BLaER1 (cell line): ENCODE measurements around the gene SYT1.

Source experiments
- H3K27ac ChIP-seq: shearing (Covaris generic); formaldehyde crosslinking; 2 replicates; pipeline ENCODE4 v1.8.1; 2022
- H3K27me3 ChIP-seq: shearing (Covaris generic); formaldehyde crosslinking; 2 replicates; pipeline ENCODE4 v1.8.1; 2022
- H3K36me3 ChIP-seq: shearing (Covaris generic); formaldehyde crosslinking; 2 replicates; pipeline ENCODE4 v1.8.1; 2022
- H3K4me1 ChIP-seq: shearing (Covaris generic); formaldehyde crosslinking; 2 replicates; pipeline ENCODE4 v1.8.1; 2022
- H3K4me2 ChIP-seq: shearing (Covaris generic); formaldehyde crosslinking; 2 replicates; pipeline ENCODE4 v1.8.1; 2022
- H3K4me3 ChIP-seq: shearing (Covaris generic); formaldehyde crosslinking; 2 replicates; pipeline ENCODE4 v1.8.1; 2022
- H3K9ac ChIP-seq: shearing (Covaris generic); formaldehyde crosslinking; 2 replicates; pipeline ENCODE4 v1.8.1; 2022
- H3K9me3 ChIP-seq: shearing (Covaris generic); formaldehyde crosslinking; 2 replicates; pipeline ENCODE4 v1.8.1; 2022
- H4K20me1 ChIP-seq: shearing (Covaris generic); formaldehyde crosslinking; 2 replicates; pipeline ENCODE4 v1.8.1; 2022
- Cebpa-rat ChIP-seq: shearing (Covaris generic); IDR thresholded peaks from 2 replicates; pipeline ENCODE4 v1.8.1; 2022

Gene SYT1

DNA sequence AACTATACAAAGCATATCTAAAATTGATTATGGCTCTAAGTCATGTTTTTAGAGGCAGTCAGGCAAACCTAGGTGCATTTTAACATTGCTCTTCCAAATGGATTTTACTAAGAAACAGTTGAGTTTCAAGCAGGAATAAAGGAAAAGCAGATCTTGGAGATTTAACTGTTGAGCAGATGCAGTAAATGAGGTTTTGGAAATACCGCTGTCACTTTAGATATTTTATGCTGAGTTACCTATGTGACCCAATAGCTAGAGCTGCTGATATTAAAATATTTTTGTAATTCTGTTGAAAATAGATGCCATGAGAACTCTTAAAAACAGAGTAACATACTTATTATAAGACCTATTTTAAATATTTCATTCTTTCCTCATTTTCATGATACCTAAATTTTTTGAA, 181.4 kb downstream of the SYT1 start:
- Histone ChIP-seq H3K4me1 (no peaks in the 10 kb centered on the region), H3K4me3 (no peak overlapping the region), H4K20me1 (0 out of 2 replicates have a peak, but pooled peaks cover 9% of the 10 kb centered on the region), H3K27ac (no peak overlapping the region), H3K9me3 (no peaks in the 10 kb centered on the region), H3K4me2 (no peak overlapping the region), H3K36me3 (0 out of 2 replicates have a peak, but pooled peaks cover 4% of the 10 kb centered on the region), H3K27me3 (no peaks in the 10 kb centered on the region), H3K9ac (no peak overlapping the region)
- no peak for TF ChIP-seq Cebpa-rat

DNA sequence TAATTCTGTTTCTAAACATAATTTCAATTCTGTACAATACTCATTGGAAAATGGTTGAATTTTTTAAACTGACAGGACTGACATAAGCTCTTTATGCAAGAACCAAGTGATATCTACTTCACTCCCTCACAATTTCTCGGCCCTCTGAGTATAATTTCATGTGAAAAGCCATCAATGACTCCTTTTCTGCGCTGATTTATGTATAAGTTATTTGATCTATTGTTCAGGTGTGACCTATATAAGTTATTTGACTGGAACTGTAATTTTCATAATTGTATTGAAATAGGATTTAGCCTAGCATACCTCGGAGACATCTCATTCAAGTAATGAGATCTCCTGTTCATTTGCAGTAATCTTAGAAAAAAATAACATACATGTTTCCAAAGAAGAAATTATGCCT, 184.4 kb downstream of the SYT1 start:
- H3K27me3 ChIP-seq: no peaks in the 10 kb centered on the region
- H3K9ac ChIP-seq: no peak overlapping the region
- H3K9me3 ChIP-seq: no peaks in the 10 kb centered on the region
- H3K4me1 ChIP-seq: no peaks in the 10 kb centered on the region
- no peak for TF ChIP-seq Cebpa-rat
- no peak overlapping the region for H3K4me2 ChIP-seq
- no peak overlapping the region for H3K27ac ChIP-seq
- no peak overlapping the region for H3K4me3 ChIP-seq
- 0 out of 2 replicates have a peak, but pooled peaks cover 4% of the 10 kb centered on the region for H3K36me3 ChIP-seq
- 0 out of 2 replicates have a peak, but pooled peaks cover 9% of the 10 kb centered on the region for H4K20me1 ChIP-seq

DNA sequence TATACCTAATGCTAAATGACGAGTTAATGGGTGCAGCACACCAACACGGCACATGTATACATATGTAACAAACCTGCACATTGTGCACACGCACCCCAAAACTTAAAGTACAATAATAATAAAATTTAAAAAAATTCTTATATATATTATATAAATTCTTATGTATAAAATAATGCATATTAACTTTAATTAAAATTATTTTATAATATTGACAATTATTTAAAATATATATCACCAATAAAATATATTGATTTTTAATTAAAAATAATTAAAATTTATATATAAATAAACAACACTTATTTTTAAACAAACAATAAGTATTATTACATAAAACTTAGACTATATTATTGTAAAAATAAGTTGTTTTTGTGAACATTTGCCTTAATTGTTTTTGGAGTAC, 188.8 kb downstream of the SYT1 start:
- Histone ChIP-seq H4K20me1 (no peaks in the 10 kb centered on the region), H3K27ac (no peak overlapping the region), H3K4me2 (no peak overlapping the region), H3K4me1 (no peaks in the 10 kb centered on the region), H3K36me3 (peaks cover 3% of the 10 kb centered on the region; the same call in 1 of the 2 replicates), H3K9me3 (no peaks in the 10 kb centered on the region), H3K9ac (no peak overlapping the region), H3K27me3 (no peaks in the 10 kb centered on the region), H3K4me3 (no peak overlapping the region)
- TF ChIP-seq Cebpa-rat: no peak

DNA sequence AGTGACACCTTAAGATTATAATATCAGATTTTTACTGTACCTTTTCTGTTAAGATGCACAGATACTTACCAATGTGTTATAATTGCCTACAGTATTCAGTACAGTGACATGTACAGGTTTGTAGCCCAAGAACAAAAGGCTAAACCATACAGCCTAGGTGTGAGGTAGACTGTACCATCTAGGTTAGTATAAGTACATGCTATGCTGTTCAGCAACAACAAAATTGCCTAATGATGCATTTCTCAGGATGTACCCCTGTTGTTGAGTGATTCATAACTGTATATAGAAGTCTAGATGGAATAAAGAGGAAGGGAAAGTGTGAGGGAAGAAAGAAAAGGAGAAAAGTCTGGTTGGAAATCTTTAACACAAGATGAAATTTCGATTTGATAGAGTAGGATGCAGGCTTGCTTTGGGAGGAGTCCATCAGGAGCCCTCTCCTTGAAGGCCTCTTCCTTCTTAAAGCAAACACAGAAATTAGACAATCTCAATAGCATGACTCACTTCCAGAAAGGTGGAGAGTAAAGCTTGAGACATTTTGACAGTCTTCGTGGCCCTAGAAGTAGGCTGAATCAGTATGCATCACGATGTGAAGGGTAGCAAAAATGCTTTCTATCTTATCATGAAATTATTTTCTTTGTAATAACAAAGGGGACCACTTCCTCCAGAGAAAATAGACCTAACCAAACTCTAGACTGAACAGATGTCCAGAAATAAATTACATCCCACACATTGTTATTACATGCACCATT, 191.5 kb downstream of the SYT1 start:
- Histone ChIP-seq H3K27me3 (no peaks in the 10 kb centered on the region), H3K4me3 (no peak overlapping the region), H3K9me3 (no peaks in the 10 kb centered on the region), H3K27ac (no peak overlapping the region), H4K20me1 (no peaks in the 10 kb centered on the region), H3K4me1 (no peaks in the 10 kb centered on the region), H3K9ac (no peak overlapping the region), H3K36me3 (peaks cover 7% of the 10 kb centered on the region; the same call in 1 of the 2 replicates), H3K4me2 (no peak overlapping the region)
- TF ChIP-seq Cebpa-rat: no peak

DNA sequence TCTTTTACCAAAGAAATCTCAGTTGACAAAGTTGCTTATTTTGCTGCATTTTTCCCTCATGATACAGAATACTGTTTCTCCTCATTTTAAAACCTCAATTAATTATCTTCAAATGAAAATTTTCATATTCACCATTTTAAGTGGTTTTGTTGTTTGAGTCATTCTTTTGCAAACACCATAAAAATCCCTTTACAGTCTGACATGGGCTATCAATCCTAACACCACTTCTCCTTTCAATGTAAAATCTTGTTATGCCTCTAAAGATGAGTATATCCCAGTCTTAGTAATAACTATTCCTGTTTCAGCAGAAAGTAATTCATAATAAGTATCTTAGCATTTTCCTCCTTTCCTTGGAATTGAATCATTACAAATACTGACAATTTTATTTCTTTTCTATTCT, 192.2 kb downstream of the SYT1 start:
- Histone ChIP-seq H3K4me2 (no peak overlapping the region), H3K4me1 (no peaks in the 10 kb centered on the region), H3K27me3 (no peaks in the 10 kb centered on the region), H3K4me3 (no peak overlapping the region), H4K20me1 (no peaks in the 10 kb centered on the region), H3K27ac (no peak overlapping the region), H3K9me3 (no peaks in the 10 kb centered on the region), H3K9ac (no peak overlapping the region), H3K36me3 (peaks cover 7% of the 10 kb centered on the region; the same call in 1 of the 2 replicates)
- TF ChIP-seq Cebpa-rat: no peak

DNA sequence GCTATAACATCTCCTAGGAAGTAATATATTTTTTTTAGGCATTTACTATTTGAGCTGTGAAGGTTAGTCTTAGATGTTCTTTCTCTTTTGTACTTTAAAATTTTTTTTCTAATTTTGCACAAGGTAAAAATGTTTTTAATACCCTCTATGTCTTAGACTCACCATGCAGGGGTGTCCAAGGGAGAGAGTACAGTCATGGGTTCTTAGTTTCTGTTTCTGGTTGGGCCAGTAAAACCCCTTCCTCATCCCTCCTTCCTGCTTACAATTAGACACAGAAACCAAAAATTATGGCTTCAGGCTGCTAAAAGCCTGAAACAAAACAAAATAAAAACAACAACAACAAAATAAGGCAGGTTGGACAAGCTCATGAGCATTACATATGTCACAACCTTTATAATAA, 193.0 kb downstream of the SYT1 start:
- Histone ChIP-seq H4K20me1 (no peaks in the 10 kb centered on the region), H3K4me2 (no peak overlapping the region), H3K27me3 (no peaks in the 10 kb centered on the region), H3K27ac (no peak overlapping the region), H3K9ac (no peak overlapping the region), H3K36me3 (peaks cover 7% of the 10 kb centered on the region; the same call in 1 of the 2 replicates), H3K9me3 (no peaks in the 10 kb centered on the region), H3K4me3 (no peak overlapping the region), H3K4me1 (no peaks in the 10 kb centered on the region)
- no peak for TF ChIP-seq Cebpa-rat

DNA sequence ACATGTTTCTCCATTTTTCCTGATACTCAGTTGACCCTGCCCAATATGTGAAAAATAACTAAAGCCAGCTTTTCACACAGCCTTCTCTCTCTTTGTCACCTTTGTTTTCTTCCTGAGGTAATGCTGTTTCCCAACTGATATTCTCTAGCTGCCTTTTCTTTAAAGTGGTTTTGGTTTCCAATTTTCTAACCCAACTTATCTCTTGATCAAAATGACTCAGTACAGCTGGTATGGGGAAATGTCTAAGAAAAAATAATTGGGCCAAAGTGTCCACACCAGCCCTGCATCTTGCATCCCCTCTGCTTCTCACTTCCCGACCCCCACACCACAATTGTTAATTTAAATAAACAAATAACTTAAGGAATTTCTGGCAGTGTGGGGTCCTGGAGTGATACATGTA, 193.8 kb downstream of the SYT1 start:
- Histone ChIP-seq H3K9me3 (no peaks in the 10 kb centered on the region), H3K9ac (no peak overlapping the region), H3K4me2 (no peak overlapping the region), H3K36me3 (peaks cover 7% of the 10 kb centered on the region; the same call in 1 of the 2 replicates), H3K27ac (no peak overlapping the region), H3K4me1 (0 out of 2 replicates have a peak, but pooled peaks cover 5% of the 10 kb centered on the region), H3K4me3 (no peak overlapping the region), H3K27me3 (no peaks in the 10 kb centered on the region), H4K20me1 (no peaks in the 10 kb centered on the region)
- no peak for TF ChIP-seq Cebpa-rat

DNA sequence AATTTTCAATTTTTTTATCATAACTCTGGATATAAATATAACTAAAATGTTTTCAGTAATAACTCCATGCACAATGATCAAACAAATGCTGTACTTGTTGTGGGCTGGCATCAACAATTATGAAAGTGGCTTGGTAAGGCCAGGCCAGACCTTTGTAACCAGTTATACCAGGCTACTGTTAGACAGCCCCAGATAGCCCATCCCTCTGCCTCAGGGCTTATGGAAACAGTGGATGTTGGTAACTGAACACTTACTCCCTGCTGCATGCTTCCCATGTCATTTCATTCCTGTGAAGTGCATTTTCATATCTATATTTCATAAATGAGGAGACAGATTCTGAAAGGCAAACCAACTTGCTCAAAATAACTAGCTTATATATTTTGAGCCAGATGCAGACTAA, 195.0 kb downstream of the SYT1 start:
- peaks cover 7% of the 10 kb centered on the region; the same call in 1 of the 2 replicates for H3K36me3 ChIP-seq
- no peaks in the 10 kb centered on the region for H3K9me3 ChIP-seq
- H3K27me3 ChIP-seq: no peaks in the 10 kb centered on the region
- 0 out of 2 replicates have a peak, but pooled peaks cover 5% of the 10 kb centered on the region for H3K4me1 ChIP-seq
- no peak overlapping the region for H3K4me3 ChIP-seq
- no peak overlapping the region for H3K27ac ChIP-seq
- no peak for TF ChIP-seq Cebpa-rat
- H3K4me2 ChIP-seq: no peak overlapping the region
- no peak overlapping the region for H3K9ac ChIP-seq
- no peaks in the 10 kb centered on the region for H4K20me1 ChIP-seq

DNA sequence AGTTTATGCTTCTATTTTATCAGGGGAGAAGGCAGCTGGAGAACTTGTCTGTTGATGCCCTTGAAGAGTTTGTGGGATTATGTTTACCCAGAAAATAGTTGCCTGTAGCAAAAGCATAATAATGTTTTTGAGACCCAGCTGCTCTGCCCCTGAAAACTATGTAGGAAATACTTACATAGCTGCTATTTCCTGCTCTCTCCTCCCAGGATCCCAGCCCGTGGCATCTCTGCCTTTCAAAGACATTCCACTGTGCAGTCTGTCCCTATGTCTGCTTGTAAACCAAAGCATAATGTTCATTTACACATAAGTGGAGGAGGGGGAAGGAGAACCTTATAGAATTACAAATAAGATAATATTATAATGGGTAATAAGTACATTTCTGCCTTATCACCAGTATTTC, 198.7 kb downstream of the SYT1 start:
- no peak overlapping the region for H3K9ac ChIP-seq
- H3K9me3 ChIP-seq: no peaks in the 10 kb centered on the region
- no peaks in the 10 kb centered on the region for H4K20me1 ChIP-seq
- no peak overlapping the region for H3K4me2 ChIP-seq
- no peaks in the 10 kb centered on the region for H3K27me3 ChIP-seq
- no peak overlapping the region for H3K4me3 ChIP-seq
- H3K36me3 ChIP-seq: peaks cover 5% of the 10 kb centered on the region; the same call in 1 of the 2 replicates
- 0 out of 2 replicates have a peak, but pooled peaks cover 5% of the 10 kb centered on the region for H3K4me1 ChIP-seq
- no peak for TF ChIP-seq Cebpa-rat
- no peak overlapping the region for H3K27ac ChIP-seq

DNA sequence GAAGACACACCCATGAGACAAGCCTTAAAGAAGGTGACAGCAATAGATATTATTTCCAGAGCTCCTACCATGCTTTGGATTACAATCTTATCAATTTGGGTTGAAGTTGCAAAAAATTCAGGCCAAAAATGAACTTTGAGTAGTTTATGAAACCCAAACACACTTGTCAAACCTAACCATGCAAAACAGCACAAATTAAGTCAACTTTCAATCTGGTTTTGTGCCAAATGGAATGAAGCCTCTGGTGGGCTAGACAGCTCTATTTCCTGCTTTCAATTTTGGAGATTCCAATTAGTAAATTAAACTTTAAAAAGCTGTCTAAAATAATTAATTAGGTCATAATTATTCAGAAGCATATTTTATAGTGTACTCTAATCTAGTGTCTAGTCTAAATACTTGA, 203.4 kb downstream of the SYT1 start:
- Histone ChIP-seq H3K4me3 (no peak overlapping the region), H4K20me1 (no peaks in the 10 kb centered on the region), H3K4me1 (0 out of 2 replicates have a peak, but pooled peaks cover 3% of the 10 kb centered on the region), H3K27ac (no peak overlapping the region), H3K36me3 (0 out of 2 replicates have a peak, but pooled peaks cover 1% of the 10 kb centered on the region), H3K4me2 (no peak overlapping the region), H3K9me3 (no peaks in the 10 kb centered on the region), H3K27me3 (no peaks in the 10 kb centered on the region), H3K9ac (no peak overlapping the region)
- no peak for TF ChIP-seq Cebpa-rat
